Cardiac muscle cell (in vitro differentiated cells and primary cell): ENCODE data around the gene ARHGEF9. TPM values are rescaled to one million over a fixed set of nuclear protein-coding genes. Genes with fewer than 3 reads are reported as not detected.

ENCODE experiments used
- DNase-seq, 2 donors: peaks; one replicate each; pipeline versions ENCODE4 v3.0.0 to v3.0.0-alpha.2; 2010 to 2017; ENCODE audit warnings: low read depth in 1 of 2, low spot score in 1 of 2
- H3K27ac ChIP-seq: fragments of 200-600 bp; sonication (generic); 2 replicates; pipeline ENCODE4 v1.5.1; 2016
- H3K27me3 ChIP-seq: fragments of 200-600 bp; sonication (generic); 2 replicates; pipeline ENCODE4 v1.6.0; 2016; ENCODE audit warnings: control low read depth
- H3K36me3 ChIP-seq: fragments of 200-600 bp; sonication (generic); 2 replicates; pipeline ENCODE4 v1.5.1; 2016; ENCODE audit warnings: control low read depth
- H3K4me1 ChIP-seq: fragments of 200-600 bp; sonication (generic); 2 replicates; pipeline ENCODE4 v1.8.1; 2017; ENCODE audit warnings: low read depth, mild to moderate bottlenecking, mixed run types
- H3K4me3 ChIP-seq: fragments of 200-600 bp; sonication (generic); 2 replicates; pipeline ENCODE4 v1.5.1; 2016; ENCODE audit warnings: mild to moderate bottlenecking
- H3K9me3 ChIP-seq: fragments of 200-600 bp; sonication (generic); 2 replicates; pipeline ENCODE4 v1.5.1; 2017; ENCODE audit warnings: low read depth, mild to moderate bottlenecking, control low read depth
- polyA plus RNA-seq: library from polyadenylated mRNA; unstranded; fragments of >200 nt; fragmentation: Nextera tagmentation; extraction: Ambion mirVana; gene quantifications from 2 replicates; pipeline ENCODE4 v1.2.1, GENCODE V29; 2016
- total RNA-seq: library from RNA; depleted of rRNA; stranded (reverse); fragments of >200 nt; gene quantifications from 2 replicates; pipeline ENCODE4 v1.2.3, GENCODE V29; 2016
- TF ChIP-seq, protein P1 (sequence below): IDR thresholded peaks from 2 replicates; pipeline ENCODE4 v1.5.1; 2012; ENCODE audit warnings: low read depth, mild to moderate bottlenecking, low read length

Gene ARHGEF9
- total and polyA plus RNA-seq, 2 experiments from 2014 or later: 27.2 to 54.2 TPM

DNA sequence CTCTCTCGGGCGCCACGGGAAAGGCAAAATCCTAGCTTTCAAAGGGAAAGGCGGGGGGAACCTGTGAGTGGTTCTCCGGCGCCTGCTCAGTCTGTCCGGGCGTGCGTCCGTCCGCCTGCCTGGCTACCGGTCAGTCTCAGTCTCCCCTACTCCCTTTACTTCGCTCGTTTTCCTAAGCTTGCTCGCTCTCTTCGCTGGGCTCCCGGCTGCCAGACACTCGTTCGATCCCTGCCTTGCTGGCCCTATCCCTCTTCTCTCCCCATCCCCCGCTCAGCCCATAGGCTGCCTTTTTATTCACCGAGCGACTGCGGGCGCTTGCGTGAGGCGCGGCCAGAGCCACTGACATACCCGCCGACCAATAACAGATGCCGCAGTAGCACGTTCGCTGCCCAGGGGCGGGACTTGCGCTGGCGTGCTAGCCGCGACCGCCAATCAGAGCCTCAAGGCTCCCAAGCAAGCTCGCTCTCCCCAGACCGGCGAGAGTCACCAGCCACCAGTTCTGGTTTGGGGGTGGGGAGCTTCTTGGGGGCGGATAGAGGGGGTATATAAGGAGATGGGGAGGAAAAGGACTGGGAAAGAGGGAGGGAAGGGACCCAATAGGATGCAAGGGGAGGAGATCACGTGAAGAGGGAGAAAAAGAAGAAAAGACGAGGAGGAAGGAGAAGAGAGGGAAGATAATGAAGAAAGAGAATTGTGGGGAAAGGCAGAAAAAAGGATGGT is 30.0 kb downstream of the ARHGEF9 start:
- Histone ChIP-seq H3K9me3 (no peaks in the 10 kb centered on the region), H3K4me1 (no peaks in the 10 kb centered on the region), H3K4me3 (peak overlapping the region; percentile 47), H3K27me3 (no peaks in the 10 kb centered on the region), H3K36me3 (no peaks in the 10 kb centered on the region), H3K27ac (peak overlapping the region; percentile 89)
- DNase-seq: peak; percentile 91 to 96
- TF ChIP-seq, protein P1, sequence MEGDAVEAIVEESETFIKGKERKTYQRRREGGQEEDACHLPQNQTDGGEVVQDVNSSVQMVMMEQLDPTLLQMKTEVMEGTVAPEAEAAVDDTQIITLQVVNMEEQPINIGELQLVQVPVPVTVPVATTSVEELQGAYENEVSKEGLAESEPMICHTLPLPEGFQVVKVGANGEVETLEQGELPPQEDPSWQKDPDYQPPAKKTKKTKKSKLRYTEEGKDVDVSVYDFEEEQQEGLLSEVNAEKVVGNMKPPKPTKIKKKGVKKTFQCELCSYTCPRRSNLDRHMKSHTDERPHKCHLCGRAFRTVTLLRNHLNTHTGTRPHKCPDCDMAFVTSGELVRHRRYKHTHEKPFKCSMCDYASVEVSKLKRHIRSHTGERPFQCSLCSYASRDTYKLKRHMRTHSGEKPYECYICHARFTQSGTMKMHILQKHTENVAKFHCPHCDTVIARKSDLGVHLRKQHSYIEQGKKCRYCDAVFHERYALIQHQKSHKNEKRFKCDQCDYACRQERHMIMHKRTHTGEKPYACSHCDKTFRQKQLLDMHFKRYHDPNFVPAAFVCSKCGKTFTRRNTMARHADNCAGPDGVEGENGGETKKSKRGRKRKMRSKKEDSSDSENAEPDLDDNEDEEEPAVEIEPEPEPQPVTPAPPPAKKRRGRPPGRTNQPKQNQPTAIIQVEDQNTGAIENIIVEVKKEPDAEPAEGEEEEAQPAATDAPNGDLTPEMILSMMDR: no peak

DNA sequence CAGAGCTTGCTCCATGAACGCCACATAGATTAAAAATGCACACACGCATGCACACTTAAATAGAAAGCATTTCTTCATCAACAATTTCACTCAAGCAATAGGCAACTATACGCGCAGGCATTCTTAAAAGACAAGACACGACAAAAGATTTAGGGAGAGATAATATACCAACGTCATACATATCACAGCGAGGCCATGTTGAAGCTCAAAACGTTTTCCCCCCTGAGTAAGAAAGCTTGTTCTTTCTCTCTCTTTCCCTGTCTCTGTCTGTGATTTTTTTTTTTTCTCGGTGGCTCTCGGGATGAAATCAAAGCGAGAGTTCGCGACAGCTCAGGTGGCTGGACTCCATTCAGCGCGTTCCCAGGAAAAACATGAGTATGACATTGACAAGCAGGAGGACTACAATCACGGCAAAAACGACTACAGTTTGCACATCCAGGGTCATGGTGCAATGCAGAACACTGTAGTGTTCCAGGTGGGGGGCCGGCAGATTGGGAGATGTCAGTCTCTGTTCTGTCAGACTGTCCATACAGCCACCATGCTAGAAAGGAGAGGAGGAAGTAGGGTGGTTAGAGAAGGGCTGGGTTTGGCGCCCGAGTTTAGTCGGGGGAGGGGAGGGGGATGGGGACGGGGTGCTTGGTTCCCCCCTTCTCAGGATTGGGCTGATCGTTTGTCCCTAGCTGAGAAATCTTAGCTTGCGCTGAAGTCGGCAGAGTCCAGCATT is 30.7 kb downstream of the ARHGEF9 start:
- peak overlapping the region; percentile 47 for H3K4me3 ChIP-seq
- no peaks in the 10 kb centered on the region for H3K4me1 ChIP-seq
- H3K27ac ChIP-seq: peak overlapping the region; percentile 89
- H3K9me3 ChIP-seq: no peaks in the 10 kb centered on the region
- TF ChIP-seq, protein P1: no peak
- DNase-seq: peak in 1 of 2 donors; percentile 17
- H3K36me3 ChIP-seq: no peaks in the 10 kb centered on the region
- no peaks in the 10 kb centered on the region for H3K27me3 ChIP-seq

- H3K36me3 ChIP-seq: no peaks in the 10 kb centered on the region
- no peak for DNase-seq
- no peaks in the 10 kb centered on the region for H3K27me3 ChIP-seq
- no peak overlapping the region for H3K27ac ChIP-seq
- TF ChIP-seq, protein P1: no peak
- H3K9me3 ChIP-seq: no peaks in the 10 kb centered on the region
- H3K4me1 ChIP-seq: peaks cover 7% of the 10 kb centered on the region
- H3K4me3 ChIP-seq: no peak overlapping the region
These were observed 33.5 kb downstream of the ARHGEF9 start for GRCh38 chrX:63751481-63751880.

GRCh38 chrX:63750811-63751210 is 34.2 kb downstream of the ARHGEF9 start:
- Histone ChIP-seq H3K36me3 (no peaks in the 10 kb centered on the region), H3K9me3 (no peaks in the 10 kb centered on the region), H3K27me3 (no peaks in the 10 kb centered on the region), H3K27ac (no peak overlapping the region), H3K4me3 (no peak overlapping the region), H3K4me1 (peaks cover 7% of the 10 kb centered on the region)
- TF ChIP-seq, protein P1: no peak
- no peak for DNase-seq

GRCh38 chrX:63747331-63747730 is 37.7 kb downstream of the ARHGEF9 start:
- H3K4me1 ChIP-seq: peaks cover 7% of the 10 kb centered on the region
- H3K27ac ChIP-seq: no peak overlapping the region
- DNase-seq: peak; percentile 14 to 68
- H3K4me3 ChIP-seq: no peak overlapping the region
- no peaks in the 10 kb centered on the region for H3K9me3 ChIP-seq
- H3K27me3 ChIP-seq: no peaks in the 10 kb centered on the region
- no peaks in the 10 kb centered on the region for H3K36me3 ChIP-seq
- TF ChIP-seq, protein P1: no peak
